ENCODE results near the gene NUDCD2.

- TF ChIP-seq CTCF (optimal IDR thresholded peaks at IDR 0.05 in 1 of 3, IDR thresholded peaks at IDR 0.05 in 1 of 3, conservative IDR thresholded peaks at IDR 0.05 in 1 of 3; ENCODE audit: extremely low read depth in 1 of 3, insufficient read depth in 2 of 3, low read length in 3 of 3) (no peak), EZH2 (IDR thresholded peaks at IDR 0.05; ENCODE audit: low read length) (no peak)
Measured at GRCh38 chr5:163444526-163444925, 15.4 kb downstream of the NUDCD2 start.
